Measurements from ENCODE around the gene CREBBP.
A peak's percentile ranks its signal among the peaks of the same experiment; 100 is the strongest.

CREBBP gene

GRCh38 chr16:3873482-3874173, 6.9 kb downstream of the CREBBP start:
- DNase-seq (ENCODE audit: insufficient read length, low spot score) (no peak), FAIRE-seq (no peak)
- TF ChIP-seq POLR2A (IDR thresholded peaks at IDR 0.05; ENCODE audit: low read depth, low read length): no peak

DNA sequence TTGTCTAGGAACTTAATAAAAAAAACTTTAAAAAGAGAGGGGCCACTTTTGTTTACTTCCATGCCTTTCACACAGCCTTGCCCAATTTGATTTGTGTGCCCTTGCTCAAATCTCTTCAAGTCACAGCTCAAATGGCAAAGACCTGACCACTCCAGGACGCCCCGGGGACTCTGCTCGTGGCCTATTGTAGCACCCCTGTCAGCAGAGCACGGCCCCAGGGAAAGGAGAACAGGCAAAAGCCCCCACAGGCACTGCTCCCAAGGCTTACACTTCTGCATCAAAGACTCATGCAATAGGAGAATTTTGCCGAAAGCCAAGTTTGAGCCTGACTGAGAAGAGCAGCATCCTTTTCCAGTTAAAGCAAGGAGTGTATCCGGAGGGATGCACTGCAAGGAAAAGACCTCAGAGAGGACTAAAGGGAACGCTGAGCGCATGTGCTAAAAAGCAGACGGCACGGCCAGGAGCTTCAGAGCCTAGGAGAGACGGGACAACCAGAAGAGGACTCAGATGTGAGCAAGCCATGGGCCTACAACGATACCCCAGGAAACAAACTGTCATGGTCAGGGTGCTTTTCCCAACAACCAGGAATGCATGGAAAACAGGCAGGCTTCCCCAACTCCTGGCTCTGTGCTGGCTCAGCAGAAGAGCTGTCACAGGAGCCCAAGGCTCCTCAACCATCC, 8.2 kb downstream of the CREBBP start:
- TF ChIP-seq POLR2A (IDR thresholded peaks at IDR 0.05; ENCODE audit: low read depth, low read length): no peak
- DNase-seq (ENCODE audit: insufficient read length, low spot score): no peak
- no peak for FAIRE-seq

DNA sequence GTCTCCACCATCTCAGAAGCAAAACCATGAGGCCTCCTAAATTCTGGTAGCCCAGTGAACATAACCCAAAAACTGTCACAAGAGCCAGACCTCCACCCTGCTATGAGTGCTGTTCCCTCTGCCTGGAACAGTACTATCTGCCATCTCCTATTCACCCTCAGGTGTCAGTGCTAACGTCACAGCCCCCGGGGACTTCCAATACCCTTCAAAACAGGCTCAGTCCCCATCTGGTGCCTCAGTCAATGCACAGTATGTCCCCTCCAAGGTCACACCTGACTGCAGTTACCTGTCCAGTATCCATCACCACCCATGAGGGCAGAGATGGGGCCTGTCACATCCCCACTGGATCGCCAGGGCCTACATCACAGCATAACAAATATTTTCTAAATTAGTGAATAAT, 11.5 kb downstream of the CREBBP start:
- DNase-seq (ENCODE audit: insufficient read length, low spot score): no peak
- FAIRE-seq: no peak
- no peak for TF ChIP-seq POLR2A (IDR thresholded peaks at IDR 0.05; ENCODE audit: low read depth, low read length)

- TF ChIP-seq POLR2A (IDR thresholded peaks at IDR 0.05; ENCODE audit: low read depth, low read length): no peak
- FAIRE-seq (no peak), DNase-seq (ENCODE audit: insufficient read length, low spot score) (no peak)
These were observed 12.0 kb downstream of the CREBBP start for GRCh38 chr16:3868556-3868955.

- no peak for TF ChIP-seq POLR2A (IDR thresholded peaks at IDR 0.05; ENCODE audit: low read depth, low read length)
- DNase-seq (ENCODE audit: insufficient read length, low spot score) (no peak), FAIRE-seq (no peak)
These were observed 13.6 kb downstream of the CREBBP start for GRCh38 chr16:3866703-3867431.

GRCh38 chr16:3865241-3865640, 15.3 kb downstream of the CREBBP start:
- FAIRE-seq (no peak), DNase-seq (ENCODE audit: insufficient read length, low spot score) (no peak)
- no peak for TF ChIP-seq POLR2A (IDR thresholded peaks at IDR 0.05; ENCODE audit: low read depth, low read length)

- FAIRE-seq (no peak), DNase-seq (ENCODE audit: insufficient read length, low spot score) (no peak)
- TF ChIP-seq POLR2A (IDR thresholded peaks at IDR 0.05; ENCODE audit: low read depth, low read length): no peak
These were observed 16.0 kb downstream of the CREBBP start for GRCh38 chr16:3864562-3864961.

- DNase-seq (ENCODE audit: insufficient read length, low spot score) (no peak), FAIRE-seq (no peak)
- TF ChIP-seq POLR2A (IDR thresholded peaks at IDR 0.05; ENCODE audit: low read depth, low read length): no peak
These were observed 16.9 kb downstream of the CREBBP start for GRCh38 chr16:3863587-3863986.

DNA sequence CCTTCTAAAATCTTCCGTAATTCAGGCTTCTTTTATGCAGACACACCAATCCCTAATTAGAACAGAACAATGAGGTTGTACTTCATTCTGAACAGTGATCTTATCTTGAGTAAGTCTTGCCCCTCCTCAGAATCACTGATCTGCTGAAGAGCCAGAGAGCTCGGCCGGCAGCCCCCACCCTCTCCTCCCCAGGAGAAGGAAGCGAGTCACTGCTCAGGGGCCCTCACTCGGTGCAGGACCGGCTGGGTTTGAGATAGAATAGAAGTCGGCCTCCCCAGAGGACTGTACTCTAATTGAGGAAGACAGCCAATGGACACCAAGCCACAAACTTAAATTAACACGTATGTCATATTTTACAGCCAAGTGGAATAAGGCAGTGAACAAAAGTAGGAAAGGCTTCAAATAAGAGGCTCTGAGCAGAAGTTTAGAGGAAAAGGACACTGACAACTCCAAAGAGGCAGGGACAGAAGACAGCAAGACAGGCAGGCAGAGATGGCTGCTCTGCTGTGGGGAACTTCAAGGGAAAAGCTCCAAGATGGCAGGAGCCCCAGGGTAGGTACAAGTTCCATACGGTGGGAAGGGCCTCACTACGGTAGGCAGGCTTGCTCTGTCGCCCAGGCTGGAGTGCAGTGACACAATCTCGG, 18.6 kb downstream of the CREBBP start:
- DNase-seq (ENCODE audit: insufficient read length, low spot score) (no peak), FAIRE-seq (peak; percentile 72)
- TF ChIP-seq POLR2A (IDR thresholded peaks at IDR 0.05; ENCODE audit: low read depth, low read length): no peak

DNA sequence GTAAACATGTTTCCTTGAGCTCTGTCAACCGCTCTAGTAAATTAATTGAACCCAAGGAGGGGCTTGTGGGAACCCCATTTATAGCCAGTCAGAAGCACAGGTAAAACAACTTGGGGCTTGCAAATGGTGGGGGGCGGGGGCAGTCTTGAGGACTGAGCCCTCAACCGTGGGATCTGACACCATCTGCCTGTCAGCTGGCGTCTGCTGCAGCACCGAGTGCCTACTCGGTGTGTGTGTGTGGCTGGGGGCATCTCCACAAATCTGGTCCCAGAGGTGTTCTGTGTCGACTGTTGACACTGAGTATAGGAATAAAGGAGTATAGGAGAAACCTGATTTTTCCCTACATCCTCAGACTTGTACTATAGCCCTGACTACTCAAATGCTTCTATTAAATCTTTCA, 20.6 kb downstream of the CREBBP start:
- DNase-seq (ENCODE audit: insufficient read length, low spot score) (no peak), FAIRE-seq (no peak)
- no peak for TF ChIP-seq POLR2A (IDR thresholded peaks at IDR 0.05; ENCODE audit: low read depth, low read length)

DNA sequence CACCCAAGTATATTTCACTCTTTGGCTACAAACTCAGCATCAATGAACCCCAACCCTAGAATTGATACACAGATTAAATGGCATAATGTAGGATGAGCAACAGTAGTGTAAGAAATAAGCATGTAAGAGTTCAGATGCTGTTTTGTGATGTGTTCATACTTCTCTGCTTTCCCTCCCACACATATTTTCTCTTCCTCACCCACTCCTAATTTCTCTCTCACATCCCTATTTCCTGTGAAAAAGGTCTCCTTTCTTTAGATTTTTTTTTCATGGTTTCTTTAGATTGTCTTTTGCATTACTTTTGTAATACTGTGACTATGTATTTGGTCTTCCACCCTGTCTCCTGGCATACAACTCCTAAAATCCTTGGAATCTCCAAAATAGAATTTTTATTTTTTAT, 21.7 kb downstream of the CREBBP start:
- no peak for TF ChIP-seq POLR2A (IDR thresholded peaks at IDR 0.05; ENCODE audit: low read depth, low read length)
- DNase-seq (ENCODE audit: insufficient read length, low spot score) (no peak), FAIRE-seq (no peak)

GRCh38 chr16:3857189-3858043, 23.1 kb downstream of the CREBBP start:
- no peak for FAIRE-seq
- no peak for TF ChIP-seq POLR2A (IDR thresholded peaks at IDR 0.05; ENCODE audit: low read depth, low read length)
- no peak for DNase-seq (ENCODE audit: insufficient read length, low spot score)

- FAIRE-seq (no peak), DNase-seq (ENCODE audit: insufficient read length, low spot score) (no peak)
- TF ChIP-seq POLR2A (IDR thresholded peaks at IDR 0.05; ENCODE audit: low read depth, low read length): no peak
These were observed 24.0 kb downstream of the CREBBP start for GRCh38 chr16:3856367-3857141.

Data from H54 (cell line).